A172 (cell line): ENCODE results near the gene MLST8. TPM values are rescaled to one million over a fixed set of nuclear protein-coding genes. Genes with fewer than 3 reads are reported as not detected.
"Not testable (repeated sequence)": the region's sequence is repeated elsewhere in the genome, so short reads cannot be mapped to it uniquely, and the experiment has no call there.

Source experiments
- DNase-seq: peaks from one replicate; pipeline ENCODE4 v3.0.0-alpha.2; 2015; ENCODE audit warnings: low spot score
- total RNA-seq: library from RNA; depleted of rRNA; stranded (reverse); fragments of >200 nt; shearing (Covaris generic); gene quantifications from 2 replicates; pipeline ENCODE4 v1.2.3, GENCODE V29; 2014; rRNA removed

Gene MLST8
- total RNA-seq, 1 experiment from 2014 or later: 64.5 TPM

- DNase-seq: no peak
Measured at GRCh38 chr16:2244926-2245795, 39.9 kb downstream of the MLST8 start.

- DNase-seq: no peak
Measured at GRCh38 chr16:2246301-2246885, 41.1 kb downstream of the MLST8 start.

- peak; percentile 49 for DNase-seq
Measured at GRCh38 chr16:2250652-2251295, 45.5 kb downstream of the MLST8 start.

- DNase-seq: peak; percentile 93
Measured at GRCh38 chr16:2251296-2252111, 46.2 kb downstream of the MLST8 start, which contains the start of gene ECI1. Gene ECI1 (minus strand): TSS chr16:2251587. CDS start chr16:2251566, 21 bp downstream.

GRCh38 chr16:2252806-2253148 is 47.5 kb downstream of the MLST8 start:
- no peak for DNase-seq

- no peak for DNase-seq
Measured at GRCh38 chr16:2253293-2253692, 48.0 kb downstream of the MLST8 start.

- no peak for DNase-seq
Measured at GRCh38 chr16:2256531-2257140, 51.4 kb downstream of the MLST8 start.

GRCh38 chr16:2257726-2258125 is 52.5 kb downstream of the MLST8 start:
- DNase-seq: no peak

GRCh38 chr16:2258530-2258929 is 53.3 kb downstream of the MLST8 start:
- not testable (repeated sequence) for DNase-seq

Other genes with a start within 250 kb of the MLST8 start
- 367 and 415 TPM in 2 replicates for gene NDUFB10, start 245.9 kb upstream of the MLST8 start, total RNA-seq
- gene RPS2, start 240.6 kb upstream of the MLST8 start, total RNA-seq: 1,909 and 2,123 TPM in 2 replicates
- 0.17 TPM in 1 of 2 replicates, not detected in the other for gene RNF151, start 238.6 kb upstream of the MLST8 start, total RNA-seq
- 73.6 and 82.8 TPM in 2 replicates for gene TBL3, start 233.4 kb upstream of the MLST8 start, total RNA-seq
- 0.19 TPM in 1 of 2 replicates, not detected in the other for gene NOXO1, start 224.0 kb upstream of the MLST8 start, total RNA-seq
- 24.1 and 36.1 TPM in 2 replicates for gene GFER, start 221.3 kb upstream of the MLST8 start, total RNA-seq
- 21.8 and 29.3 TPM in 2 replicates for gene SYNGR3, start 215.5 kb upstream of the MLST8 start, total RNA-seq
- 23.5 and 26.9 TPM in 2 replicates for gene ZNF598, start 195.6 kb upstream of the MLST8 start, total RNA-seq
- gene NPW, start 185.7 kb upstream of the MLST8 start, total RNA-seq: 0.14 TPM in 1 of 2 replicates, not detected in the other
- 124 and 154 TPM in 2 replicates for gene NHERF2, start 178.6 kb upstream of the MLST8 start, total RNA-seq
- gene NTHL1, start 157.6 kb upstream of the MLST8 start, total RNA-seq: 67.8 and 77.4 TPM in 2 replicates
- 46.3 and 47.7 TPM in 2 replicates for gene TSC2, start 157.5 kb upstream of the MLST8 start, total RNA-seq
- gene PKD1, start 69.6 kb upstream of the MLST8 start, total RNA-seq: 46.4 and 71.1 TPM in 2 replicates
- not detected in 2 replicates for gene RAB26, start 56.8 kb upstream of the MLST8 start, total RNA-seq
- gene TRAF7, start 49.7 kb upstream of the MLST8 start, total RNA-seq: 97.7 and 107 TPM in 2 replicates
- 0.46 and 1.5 TPM in 2 replicates for gene CASKIN1, start 8.8 kb upstream of the MLST8 start, total RNA-seq
- 7.0 and 7.5 TPM in 2 replicates for gene BRICD5, start 5.4 kb downstream of the MLST8 start, total RNA-seq
- gene PGP, start 9.4 kb downstream of the MLST8 start, total RNA-seq: 35.4 and 43.4 TPM in 2 replicates
- 27.0 and 29.9 TPM in 2 replicates for gene E4F1, start 18.1 kb downstream of the MLST8 start, total RNA-seq
- 2.5 and 3.8 TPM in 2 replicates for gene DNASE1L2, start 31.0 kb downstream of the MLST8 start, total RNA-seq
- 50.6 and 73.8 TPM in 2 replicates for gene ECI1, start 46.1 kb downstream of the MLST8 start, total RNA-seq
- 226 and 239 TPM in 2 replicates for gene RNPS1, start 62.7 kb downstream of the MLST8 start, total RNA-seq
- gene ABCA3, start 135.3 kb downstream of the MLST8 start, total RNA-seq: 17.3 and 19.5 TPM in 2 replicates
- 52.0 and 54.5 TPM in 2 replicates for gene CCNF, start 224.0 kb downstream of the MLST8 start, total RNA-seq